ENCODE measurements around the gene EIF2S3B.
"Not testable (repeated sequence)": the region's sequence is repeated elsewhere in the genome, so short reads cannot be mapped to it uniquely, and the experiment has no call there.

The EIF2S3B gene

DNA sequence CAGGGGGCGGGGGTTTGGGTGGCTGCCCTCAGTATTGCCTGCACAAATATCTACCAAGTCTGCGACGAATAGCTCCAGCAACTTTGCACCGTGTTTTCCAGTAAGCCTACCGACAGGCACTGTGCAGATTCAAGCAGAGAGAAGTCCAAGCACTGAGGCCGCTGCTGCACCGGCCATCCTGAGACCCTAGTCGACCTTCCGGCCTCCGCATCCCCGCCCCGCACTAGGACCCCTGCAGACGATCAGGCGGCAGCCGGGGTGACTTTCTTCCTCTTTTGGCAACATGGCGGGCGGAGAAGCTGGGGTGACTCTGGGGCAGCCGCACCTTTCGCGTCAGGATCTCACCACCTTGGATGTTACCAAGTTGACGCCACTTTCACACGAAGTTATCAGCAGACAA is at the start of gene EIF2S3B:
Gene EIF2S3B, plus strand, starts transcription at position 271 of the 400 bp plus-strand sequence. Its CDS starts 13 bp downstream, at position 284.
- DNase-seq (ENCODE audit: insufficient read length, low spot score): no peak
- FAIRE-seq: no peak

GRCh38 chr12:10456856-10457255 is 48.8 kb upstream of the EIF2S3B start:
- DNase-seq (ENCODE audit: insufficient read length, low spot score) (no peak), FAIRE-seq (no peak)

DNA sequence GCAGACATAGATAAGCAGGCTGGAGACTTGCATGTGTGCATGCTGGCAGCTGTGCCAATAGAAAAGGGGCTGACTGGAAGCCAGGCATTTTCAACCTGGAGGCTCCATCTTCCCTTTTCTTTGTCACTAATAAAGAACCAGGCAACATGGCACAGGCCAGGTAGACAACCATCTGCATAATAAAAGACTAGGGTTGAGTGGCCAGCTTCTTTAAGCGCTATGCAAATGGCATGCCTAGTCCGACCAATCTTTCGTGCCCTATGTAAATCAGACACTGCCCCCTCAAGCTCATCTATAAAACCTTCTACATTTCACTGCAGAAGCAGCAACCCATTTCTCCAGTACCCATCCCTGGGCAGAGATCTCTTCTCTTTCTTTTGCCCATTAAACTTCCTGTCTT is 47.9 kb upstream of the EIF2S3B start:
- DNase-seq (ENCODE audit: insufficient read length, low spot score) (no peak), FAIRE-seq (no peak)

DNA sequence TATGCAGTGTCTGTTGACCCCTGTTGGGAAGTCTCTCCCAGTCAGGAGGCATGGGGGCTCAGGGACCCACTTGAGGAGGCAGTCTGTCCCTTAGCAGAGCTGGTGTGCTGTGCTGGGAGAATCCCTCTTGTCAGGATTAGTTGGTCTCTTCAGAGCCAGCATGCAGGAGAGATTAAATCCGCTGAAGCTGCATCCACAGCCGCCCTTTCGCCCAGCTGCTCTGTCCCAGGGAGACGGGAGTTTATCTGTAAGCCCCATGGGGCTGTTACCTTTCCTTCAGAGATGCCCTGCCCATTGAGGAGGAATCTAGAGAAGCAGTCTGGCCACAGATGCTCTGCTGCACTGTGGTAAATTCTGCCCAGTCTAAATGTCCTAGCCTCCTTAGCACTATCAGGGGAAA is 39.4 kb upstream of the EIF2S3B start:
- no peak for FAIRE-seq

DNA sequence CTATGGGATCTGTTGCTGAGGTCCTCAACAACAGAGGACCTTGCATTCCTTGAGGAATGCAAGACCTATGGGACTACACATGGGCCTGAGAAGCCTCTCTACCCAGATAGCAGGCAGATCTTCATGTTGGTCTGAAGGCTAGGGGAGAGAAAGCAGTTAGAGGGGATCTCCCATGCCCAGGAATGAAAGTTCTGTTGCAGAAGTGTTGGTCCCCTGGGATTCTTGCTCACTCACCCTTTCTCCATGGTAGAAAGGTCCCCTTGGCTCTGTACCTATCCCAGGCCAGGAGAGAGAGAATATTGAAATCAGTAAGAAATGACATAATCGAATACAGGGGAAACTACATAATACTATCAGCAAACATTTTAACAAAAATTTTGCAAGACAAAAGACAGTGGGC is 36.0 kb upstream of the EIF2S3B start:
- DNase-seq (ENCODE audit: insufficient read length, low spot score): no peak

More for the DNA sequence above, 39.4 kb upstream of the EIF2S3B start:
- no peak for DNase-seq (ENCODE audit: insufficient read length, low spot score)

DNA sequence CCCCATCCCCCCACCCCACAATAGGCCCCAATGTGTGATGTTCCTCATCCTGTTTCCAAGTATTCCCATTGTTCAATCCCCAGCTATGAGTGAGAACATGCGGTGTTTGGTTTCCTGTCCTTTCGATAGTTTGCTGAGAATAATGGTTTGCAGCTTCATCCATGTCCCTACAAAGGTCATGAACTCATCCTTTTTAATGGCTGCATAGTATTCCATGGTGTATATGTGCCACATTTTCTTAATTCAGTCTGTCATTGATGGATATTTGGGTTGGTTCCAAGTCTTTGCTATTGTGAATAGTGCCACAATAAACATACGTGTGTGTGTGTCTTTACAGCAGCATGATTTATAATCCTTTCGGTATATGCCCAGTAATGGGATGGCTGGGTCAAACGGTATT is 32.9 kb upstream of the EIF2S3B start:
- DNase-seq (ENCODE audit: insufficient read length, low spot score); FAIRE-seq: not testable (repeated sequence)

More for the DNA sequence above, 36.0 kb upstream of the EIF2S3B start:
- no peak for FAIRE-seq

- not testable (repeated sequence) for DNase-seq (ENCODE audit: insufficient read length, low spot score); FAIRE-seq
Observed at GRCh38 chr12:10481901-10482300, 23.8 kb upstream of the EIF2S3B start.

GRCh38 chr12:10487328-10487727 is 18.4 kb upstream of the EIF2S3B start:
- not testable (repeated sequence) for DNase-seq (ENCODE audit: insufficient read length, low spot score); FAIRE-seq

DNA sequence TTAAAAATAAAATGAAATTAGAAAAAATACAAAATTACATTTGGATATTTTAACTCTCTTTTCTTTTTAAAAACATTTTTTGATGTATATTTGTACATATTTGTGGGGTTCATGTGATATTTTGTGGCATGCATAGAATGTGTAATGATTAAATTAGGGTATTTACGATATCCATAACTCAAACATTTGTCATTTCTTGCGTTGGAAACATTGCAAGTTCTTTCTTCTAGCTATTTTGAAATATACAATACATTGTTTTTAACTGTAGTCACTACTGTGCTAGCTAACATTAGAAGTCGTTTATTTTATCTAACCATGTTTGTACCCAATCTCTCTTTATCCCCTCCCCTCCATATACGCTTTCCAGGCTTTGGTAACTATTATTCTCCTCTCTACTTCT is 13.9 kb upstream of the EIF2S3B start:
- FAIRE-seq: no peak
- DNase-seq (ENCODE audit: insufficient read length, low spot score): no peak

- FAIRE-seq: no peak
- no peak for DNase-seq (ENCODE audit: insufficient read length, low spot score)
Observed at GRCh38 chr12:10497602-10498001, 8.1 kb upstream of the EIF2S3B start.

- FAIRE-seq (no peak), DNase-seq (ENCODE audit: insufficient read length, low spot score) (no peak)
Observed at GRCh38 chr12:10498042-10498441, 7.6 kb upstream of the EIF2S3B start.

GRCh38 chr12:10501030-10501429 is 4.7 kb upstream of the EIF2S3B start:
- FAIRE-seq (no peak), DNase-seq (ENCODE audit: insufficient read length, low spot score) (no peak)

DNA sequence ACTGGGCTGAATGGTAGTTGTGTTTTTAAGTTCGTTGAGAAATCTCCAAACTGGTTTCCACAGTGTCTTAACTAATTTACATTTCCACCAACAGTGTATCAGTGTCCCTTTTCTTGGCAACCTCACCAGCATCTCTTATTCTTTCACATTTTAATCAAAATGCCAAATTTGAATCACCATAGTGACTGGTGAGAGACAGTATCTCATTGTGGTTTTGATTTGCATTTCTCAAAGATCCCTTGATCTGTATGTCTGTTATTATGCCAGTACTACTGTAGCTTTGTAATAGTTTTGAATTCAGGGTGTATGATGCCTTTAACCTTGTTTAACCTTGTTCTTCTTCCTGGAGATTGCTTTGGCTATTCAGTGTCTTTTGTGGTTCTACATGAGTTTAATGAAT is 2.2 kb upstream of the EIF2S3B start:
- FAIRE-seq (no peak), DNase-seq (ENCODE audit: insufficient read length, low spot score) (no peak)

GRCh38 chr12:10511756-10512355 is 6.2 kb downstream of the EIF2S3B start:
- no peak for DNase-seq (ENCODE audit: insufficient read length, low spot score)
- FAIRE-seq: no peak

DNA sequence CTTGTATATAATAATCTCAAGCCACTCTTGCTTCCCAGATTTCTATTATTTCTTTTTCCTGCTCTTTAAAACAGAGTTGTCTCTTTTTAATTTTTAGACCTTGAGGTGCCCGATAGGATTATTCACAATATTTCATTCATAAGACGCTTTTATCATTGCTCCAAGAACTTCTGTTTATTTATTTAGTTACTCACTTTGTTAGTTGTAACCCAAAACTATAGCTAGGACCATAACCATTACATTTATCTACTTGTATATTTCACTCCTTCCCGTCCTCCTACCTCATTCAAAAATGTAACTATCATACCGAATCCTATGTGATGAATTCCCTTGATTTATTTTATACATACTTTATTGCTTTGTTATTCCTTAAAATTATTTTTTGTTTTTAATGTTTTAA is 7.1 kb downstream of the EIF2S3B start:
- DNase-seq (ENCODE audit: insufficient read length, low spot score) (no peak), FAIRE-seq (no peak)

DNA sequence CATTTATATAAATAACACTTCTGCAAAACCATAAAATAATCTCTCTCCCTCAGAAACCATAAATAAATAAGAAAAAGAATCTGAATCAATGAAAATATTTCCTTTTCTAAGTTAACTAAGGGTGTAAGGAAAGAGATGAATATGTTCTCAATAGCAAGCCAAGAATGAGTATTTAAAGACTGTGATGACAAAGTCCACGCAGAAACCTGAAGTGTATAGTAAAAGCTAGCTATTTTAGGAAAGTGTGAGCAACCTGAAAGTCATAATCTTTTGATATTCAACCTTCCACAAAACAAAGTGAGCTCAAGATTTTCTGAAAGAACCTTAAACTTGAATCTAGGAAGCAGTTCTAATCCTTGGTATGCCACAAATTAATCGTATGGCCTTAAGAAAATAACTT is 15.9 kb downstream of the EIF2S3B start:
- no peak for FAIRE-seq
- DNase-seq (ENCODE audit: insufficient read length, low spot score): no peak

DNA sequence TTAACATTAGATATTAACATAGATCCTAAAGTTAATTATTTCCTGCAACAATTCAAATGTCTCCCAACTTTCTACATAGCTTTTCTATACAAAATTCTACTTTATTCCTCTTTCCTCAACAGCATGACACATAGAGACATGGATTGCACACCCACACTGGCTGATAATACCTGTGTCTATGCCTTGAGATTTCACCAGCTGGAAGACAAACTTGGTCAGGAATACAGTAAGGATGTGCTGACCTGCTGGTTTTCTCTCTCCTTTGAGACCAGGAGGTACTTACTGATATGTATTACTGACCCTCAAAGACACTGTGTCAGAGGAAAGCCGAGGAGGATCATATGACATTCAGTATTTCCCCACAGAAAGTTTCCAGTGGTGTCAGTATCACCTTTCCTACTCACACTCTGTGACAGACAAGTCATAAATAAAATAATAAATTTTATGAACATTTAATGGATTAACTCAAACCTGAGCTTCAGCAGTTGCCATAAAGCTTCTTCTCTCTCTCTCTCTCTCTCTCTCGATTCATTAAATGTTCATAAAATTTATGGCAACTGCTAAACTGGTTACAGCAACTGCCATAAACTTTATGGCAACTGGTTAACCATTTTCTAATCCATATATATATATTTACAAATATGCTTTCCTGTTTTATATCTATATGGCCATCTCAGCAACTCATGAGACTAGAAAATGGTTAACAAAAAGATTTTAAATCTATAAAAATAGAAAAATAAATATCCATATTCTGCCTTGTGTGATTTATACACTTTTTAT is 22.7 kb downstream of the EIF2S3B start:
- DNase-seq (ENCODE audit: insufficient read length, low spot score) (no peak), FAIRE-seq (no peak)

GRCh38 chr12:10529603-10530002 is 23.9 kb downstream of the EIF2S3B start:
- FAIRE-seq: no peak
- DNase-seq (ENCODE audit: insufficient read length, low spot score): no peak

GRCh38 chr12:10537721-10538120 is 32.0 kb downstream of the EIF2S3B start:
- FAIRE-seq (no peak), DNase-seq (ENCODE audit: insufficient read length, low spot score) (no peak)

GRCh38 chr12:10540776-10541205 is 35.1 kb downstream of the EIF2S3B start:
- no peak for DNase-seq (ENCODE audit: insufficient read length, low spot score)
- no peak for FAIRE-seq

DNA sequence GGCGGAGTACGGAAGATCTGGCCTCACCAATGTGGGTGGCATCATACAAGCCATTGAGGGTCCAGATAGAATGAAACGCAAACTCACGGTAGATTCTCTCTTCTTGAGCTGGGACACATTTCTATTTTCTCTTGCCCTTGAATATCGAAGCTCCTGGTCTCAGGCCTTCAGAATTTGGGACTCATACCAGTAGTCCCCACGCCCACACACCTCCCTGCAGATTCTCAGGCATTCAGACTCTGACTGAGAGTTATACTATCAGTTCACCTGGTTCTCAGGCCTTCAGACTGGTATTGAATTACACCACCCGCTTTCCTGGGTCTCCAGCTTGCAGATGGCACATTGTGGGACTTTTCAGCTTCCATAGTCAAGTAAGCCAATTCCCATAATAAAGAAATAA is 37.8 kb downstream of the EIF2S3B start:
- FAIRE-seq (no peak), DNase-seq (ENCODE audit: insufficient read length, low spot score) (no peak)

DNA sequence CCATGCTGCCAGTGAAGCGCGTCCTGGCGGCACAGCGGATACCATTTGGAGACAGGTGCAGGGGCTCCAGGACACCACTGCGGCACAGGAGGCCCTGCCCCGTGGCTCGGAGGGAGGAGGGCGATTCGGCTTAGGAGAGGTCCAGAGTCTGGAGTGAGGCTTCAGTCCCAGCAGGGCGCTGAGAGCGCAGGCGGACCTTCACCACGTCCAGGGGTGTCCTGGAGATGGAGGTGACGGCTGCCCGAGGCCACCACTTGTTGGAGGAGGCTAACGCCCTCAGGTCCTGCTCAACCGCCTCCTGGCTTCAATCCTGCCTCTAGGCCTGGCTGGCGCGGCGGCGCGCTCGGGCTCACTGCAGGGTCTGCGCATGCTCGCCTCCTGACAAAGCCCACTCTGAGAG is 45.7 kb downstream of the EIF2S3B start:
- DNase-seq (ENCODE audit: insufficient read length, low spot score) (no peak), FAIRE-seq (no peak)

Data from GM19239 (cell line).